GM23248 (cell line): ENCODE data around the gene ZCCHC24.

Experiments
- EZH2 ChIP-seq: fragments of 200-600 bp; sonication (generic); IDR thresholded peaks from 2 replicates; pipeline ENCODE4 v1.6.1; 2018; ENCODE audit warnings: antibody characterized with exemption, mild to moderate bottlenecking; ENCODE audit not compliant: insufficient read depth, poor library complexity, severe bottlenecking
- EZH2phosphoT487 ChIP-seq: fragments of 200-600 bp; sonication (generic); IDR thresholded peaks from 2 replicates; pipeline ENCODE4 v1.6.1; 2018; ENCODE audit warnings: antibody characterized with exemption, moderate library complexity, mild to moderate bottlenecking, low read depth; ENCODE audit not compliant: insufficient read depth

- TF ChIP-seq EZH2 = no peak
- no peak for TF ChIP-seq EZH2phosphoT487
Observed at GRCh38 chr10:79376751-79377556, 68.5 kb downstream of the ZCCHC24 start.
